ENCODE data around the gene ERVV-1.

- TF ChIP-seq CTCF (IDR thresholded peaks at IDR 0.05) (no peak), EZH2phosphoT487 (IDR thresholded peaks at IDR 0.05) (no peak)
These were observed 31.8 kb downstream of the ERVV-1 start for GRCh38 chr19:53045536-53045935.

Data from neural progenitor cell (in vitro differentiated cells).